CD4-positive, alpha-beta T cell treated with Interleukin-6 for 4 hours (primary cell): ENCODE measurements around the gene RBM47.
"Not testable (repeated sequence)": the region's sequence is repeated elsewhere in the genome, so short reads cannot be mapped to it uniquely, and the experiment has no call there.

ENCODE experiments used
- DNase-seq: peaks from one replicate; pipeline ENCODE4 v3.0.0-alpha.2; 2020; ENCODE audit warnings: mixed read lengths

RBM47 gene

DNA sequence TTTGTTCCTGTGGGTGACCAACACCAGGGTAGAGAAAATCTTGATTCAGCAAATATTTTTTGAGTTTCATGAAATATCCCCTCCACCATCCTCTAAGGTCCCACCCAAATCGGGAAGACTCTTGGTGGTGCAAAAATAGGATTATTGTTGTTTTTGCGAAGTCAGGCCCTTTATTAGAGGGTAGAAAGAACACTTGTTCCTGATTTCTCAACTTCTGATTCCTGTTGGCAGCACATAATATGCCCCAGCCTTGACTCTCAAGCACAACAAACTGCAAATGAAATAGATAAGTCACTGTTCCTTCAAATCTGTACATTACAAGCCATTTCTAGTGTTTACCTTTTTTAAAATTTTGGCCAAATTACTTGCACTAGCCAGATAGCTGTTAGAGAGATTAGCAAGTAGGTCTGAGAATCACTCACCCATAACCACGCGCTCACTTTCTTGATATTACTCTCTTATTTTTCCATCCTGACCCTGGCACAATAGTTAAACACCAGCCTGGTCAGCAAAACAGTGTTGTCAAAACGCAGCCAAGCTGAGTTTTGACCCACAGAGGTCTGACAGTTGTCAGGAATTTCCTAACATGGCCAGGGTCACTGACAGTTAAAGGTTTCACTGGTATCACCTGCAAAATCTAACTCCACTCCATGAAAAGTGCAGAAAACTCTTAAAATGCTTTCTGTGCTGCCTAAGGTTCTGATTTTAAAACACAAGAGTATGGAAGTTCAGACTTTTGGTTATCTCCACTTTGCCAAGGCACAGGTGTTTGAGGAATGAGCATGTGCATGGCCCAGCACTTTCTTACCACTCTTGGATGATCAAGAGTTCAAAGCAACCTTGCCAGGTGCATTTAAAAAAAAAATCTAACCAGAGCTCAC is 69.8 kb downstream of the RBM47 start:
- no peak for DNase-seq

- no peak for DNase-seq
Observed at GRCh38 chr4:40557736-40558135, 71.9 kb downstream of the RBM47 start.

- DNase-seq = no peak
Observed at GRCh38 chr4:40555176-40555900, 74.3 kb downstream of the RBM47 start.

GRCh38 chr4:40554641-40555040 is 75.0 kb downstream of the RBM47 start:
- DNase-seq = not testable (repeated sequence)

GRCh38 chr4:40553995-40554394 is 75.7 kb downstream of the RBM47 start:
- no peak for DNase-seq

DNA sequence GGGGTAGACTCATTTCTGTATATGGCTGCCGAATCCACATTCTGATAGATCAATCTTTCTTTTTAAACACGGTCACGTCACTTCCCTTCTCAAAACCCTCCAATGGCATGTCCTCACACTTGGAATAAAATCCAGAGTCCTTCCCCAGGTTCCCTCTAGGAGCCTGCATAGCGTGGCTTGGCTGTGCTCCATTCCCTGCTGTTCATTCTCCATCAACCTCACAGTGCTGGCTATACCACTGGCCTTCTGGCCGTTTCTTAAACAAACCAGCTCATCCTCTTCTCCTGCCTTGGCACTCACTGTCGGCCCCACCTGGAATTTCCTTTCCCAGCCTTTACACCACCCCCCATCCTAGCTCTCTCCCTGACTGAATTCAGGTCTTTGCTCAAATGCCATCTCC is 77.1 kb downstream of the RBM47 start:
- DNase-seq = no peak

GRCh38 chr4:40551568-40552136 is 78.0 kb downstream of the RBM47 start:
- DNase-seq = peak; percentile 11

DNA sequence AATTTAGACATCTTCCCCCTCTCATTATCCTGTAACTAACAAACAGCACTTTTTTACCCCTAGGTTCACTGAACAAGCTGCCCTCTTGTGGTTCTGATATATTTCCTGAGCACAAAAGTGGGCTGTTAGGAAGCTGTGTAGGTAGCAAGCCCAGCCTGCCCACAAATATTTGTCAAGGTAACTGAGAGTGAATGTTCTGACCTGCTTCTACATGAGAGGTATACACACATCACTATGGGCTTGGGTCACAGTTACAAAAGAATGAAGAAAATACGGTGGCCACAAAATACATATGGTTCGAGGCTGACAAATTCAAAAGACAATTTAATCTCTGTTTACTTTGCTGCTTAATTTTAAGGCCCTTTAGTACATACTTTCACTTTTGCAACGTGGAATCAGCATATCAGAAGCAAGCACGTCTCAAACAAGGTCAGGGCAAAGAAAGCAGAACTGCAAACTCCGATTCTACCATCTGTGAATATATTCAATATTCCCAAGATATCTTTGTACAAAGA is 78.7 kb downstream of the RBM47 start:
- peak; percentile 45 for DNase-seq

GRCh38 chr4:40550196-40550595 is 79.5 kb downstream of the RBM47 start:
- no peak for DNase-seq

GRCh38 chr4:40548256-40548655 is 81.4 kb downstream of the RBM47 start:
- no peak for DNase-seq

GRCh38 chr4:40547789-40548132 is 81.9 kb downstream of the RBM47 start:
- no peak for DNase-seq

DNA sequence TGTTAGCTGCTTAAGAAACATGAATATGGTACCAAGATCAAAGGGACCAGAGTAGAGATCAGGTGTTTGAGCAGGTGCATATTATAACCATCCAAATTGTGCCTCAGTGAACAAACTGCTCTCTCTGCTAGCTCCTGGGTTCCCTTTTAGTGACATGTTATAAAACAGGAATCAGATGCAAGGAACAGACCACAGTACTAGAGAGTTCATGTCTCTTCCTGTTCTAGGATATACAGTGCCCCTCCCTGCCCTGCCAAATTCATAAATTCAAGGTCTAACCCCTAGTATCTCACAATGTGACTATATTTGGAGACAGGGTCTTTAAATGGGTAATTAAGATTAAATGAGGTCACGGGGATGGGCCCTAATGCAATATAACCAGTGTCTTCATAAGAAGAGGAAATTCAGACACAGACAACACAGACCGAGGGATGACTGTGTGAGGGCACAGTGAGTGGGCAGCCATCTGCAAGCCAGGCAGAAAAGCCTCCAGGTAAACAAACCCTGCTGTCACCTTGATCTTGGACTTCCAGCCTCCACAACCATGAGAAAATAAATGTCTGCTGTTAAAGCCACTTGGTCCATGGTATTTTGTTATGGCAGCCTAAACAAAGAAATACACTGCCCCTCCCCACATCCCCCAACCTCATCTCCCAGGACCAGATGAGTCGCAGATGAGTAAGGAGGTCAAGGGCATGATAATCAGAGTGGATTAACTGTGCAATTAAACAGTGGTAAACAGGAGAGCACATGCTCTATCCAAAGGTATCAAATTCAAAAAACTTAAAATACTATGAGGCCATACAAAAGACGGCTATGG is 82.5 kb downstream of the RBM47 start:
- DNase-seq = no peak

- no peak for DNase-seq
Observed at GRCh38 chr4:40546506-40546905, 83.2 kb downstream of the RBM47 start.

GRCh38 chr4:40545487-40545886 is 84.2 kb downstream of the RBM47 start:
- not testable (repeated sequence) for DNase-seq

GRCh38 chr4:40544221-40544620 is 85.4 kb downstream of the RBM47 start:
- DNase-seq = no peak

GRCh38 chr4:40540800-40541199 is 88.9 kb downstream of the RBM47 start:
- DNase-seq = no peak

DNA sequence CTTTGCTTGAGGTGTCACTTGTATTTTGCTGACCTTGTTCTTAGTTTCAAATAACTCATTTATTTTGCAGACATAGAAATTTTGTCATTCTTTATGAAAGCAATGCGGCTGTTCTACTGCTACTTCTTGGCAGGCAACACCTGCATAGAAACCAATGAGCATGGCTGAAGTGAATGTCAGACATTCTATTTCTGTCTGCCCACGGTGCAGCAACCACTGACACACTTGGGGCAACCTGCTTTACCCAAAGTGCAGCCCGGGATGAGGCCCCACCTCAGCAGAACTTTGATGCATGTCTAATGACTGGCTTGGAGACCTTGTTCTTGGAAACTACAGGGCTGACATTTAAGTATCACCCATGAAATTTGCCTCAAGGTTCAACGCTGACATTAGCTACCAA is 93.6 kb downstream of the RBM47 start:
- no peak for DNase-seq

- DNase-seq = no peak
Observed at GRCh38 chr4:40531636-40532023, 98.0 kb downstream of the RBM47 start.

DNA sequence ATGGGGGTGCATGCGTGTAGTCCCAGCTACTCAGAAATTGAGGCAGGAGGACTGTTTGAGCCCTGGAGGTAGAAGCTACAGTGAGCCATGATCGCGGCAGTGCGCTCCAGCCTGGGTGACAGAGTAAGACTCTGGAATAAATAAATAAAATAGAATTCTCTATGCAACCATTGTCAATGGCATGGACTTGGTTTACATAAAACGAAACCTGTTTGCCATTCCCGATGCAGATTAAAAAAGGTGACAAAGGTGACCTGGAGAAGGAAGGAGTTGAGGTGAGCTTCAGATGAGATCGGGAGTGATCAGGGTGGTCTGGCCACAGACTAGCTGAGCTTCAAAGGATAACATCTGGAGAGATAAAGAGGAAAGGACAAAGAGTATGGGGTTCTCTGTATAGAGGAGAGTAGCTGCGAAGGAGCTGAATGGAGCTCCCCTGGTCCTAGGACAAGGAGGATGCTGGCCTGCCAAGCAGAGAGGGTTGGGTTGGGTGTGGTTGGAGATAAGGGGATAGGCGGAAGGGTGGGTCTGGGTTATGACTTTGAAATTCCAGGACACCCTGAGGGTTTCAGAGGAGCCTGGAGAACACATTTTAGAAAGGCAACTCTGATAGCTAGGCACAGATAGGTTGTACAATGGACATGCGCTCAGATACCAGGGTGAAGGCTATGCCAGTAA is 98.6 kb downstream of the RBM47 start:
- no peak for DNase-seq

GRCh38 chr4:40526741-40527140 is 102.9 kb downstream of the RBM47 start:
- DNase-seq = no peak

GRCh38 chr4:40525752-40526598 is 103.7 kb downstream of the RBM47 start:
- no peak for DNase-seq
